Naive B cell (primary cell): ENCODE data around the gene PPOX. TPM values are rescaled to one million over a fixed set of nuclear protein-coding genes. Genes with fewer than 3 reads are reported as not detected.

Experiments
- ATAC-seq, 2 donors: fragments of 150-1000 bp; cut with Tn5 transposase; 2 replicates each; pipeline ENCODE4 v1.10.0; 2021; ENCODE audit warnings: low read depth in 2 of 2, mild to moderate bottlenecking in 2 of 2, moderate library complexity in 2 of 2
- DNase-seq: peaks from one replicate; pipeline ENCODE4 v3.0.0; 2022
- H3K27ac Mint-ChIP-seq, 6 donors: one replicate each; pipeline ENCODE4 v1.8.0; 2020 to 2022; ENCODE audit warnings: mild to moderate bottlenecking in 6 of 6, mixed read lengths in 6 of 6, moderate library complexity in 5 of 6, inconsistent platforms in 2 of 6
- H3K27me3 Mint-ChIP-seq, 3 donors: one replicate each; pipeline ENCODE4 v1.8.0; 2021 to 2022; ENCODE audit warnings: mixed read lengths in 3 of 3, mild to moderate bottlenecking in 1 of 3
- H3K36me3 Mint-ChIP-seq, 2 donors: one replicate each; pipeline ENCODE4 v1.8.0; 2020 to 2022; ENCODE audit warnings: mixed read lengths in 2 of 2, inconsistent platforms in 1 of 2, mild to moderate bottlenecking in 1 of 2
- H3K4me1 Mint-ChIP-seq, 3 donors: one replicate each; pipeline ENCODE4 v1.8.0; 2020 to 2022; ENCODE audit warnings: mixed read lengths in 3 of 3, inconsistent platforms in 1 of 3, mild to moderate bottlenecking in 1 of 3, moderate library complexity in 1 of 3
- H3K4me3 Mint-ChIP-seq, 8 donors: one replicate each; pipeline ENCODE4 v1.8.0; 2020 to 2022; ENCODE audit warnings: mild to moderate bottlenecking in 8 of 8, mixed read lengths in 8 of 8, moderate library complexity in 8 of 8, inconsistent platforms in 2 of 8
- H3K9me3 Mint-ChIP-seq, 7 donors: one replicate each; pipeline ENCODE4 v1.8.0; 2020 to 2022; ENCODE audit warnings: mixed read lengths in 7 of 7, mild to moderate bottlenecking in 5 of 7, inconsistent platforms in 2 of 7, moderate library complexity in 1 of 7
- polyA plus RNA-seq, 6 donors: library from polyadenylated mRNA; unstranded; fragments of 300-500 nt; fragmentation: Illumina TruSeq; gene quantifications; one replicate each; pipeline ENCODE4 v1.2.3, GENCODE V29; 2021; ENCODE audit warnings: low read depth in 6 of 6

The PPOX gene
- polyA plus RNA-seq, 6 donors from 2014 or later, result 12.7 to 20.3 (median 14.0) TPM

DNA sequence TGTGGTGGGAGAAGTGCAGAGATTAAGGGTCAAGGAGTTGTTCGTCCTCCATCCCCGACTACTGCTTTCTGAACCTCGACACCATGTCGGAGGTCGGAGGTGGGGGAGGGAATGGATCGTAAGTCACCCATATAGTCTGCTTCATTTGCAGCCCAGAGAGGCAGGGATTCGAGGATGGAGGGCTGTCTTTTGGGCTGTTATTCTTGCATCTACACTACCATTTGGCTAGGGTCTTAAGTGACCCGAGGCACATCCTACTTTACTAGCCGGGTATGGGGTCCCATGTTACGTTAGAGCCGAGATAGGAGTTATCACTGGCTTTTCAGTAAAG lies 6.3 kb upstream of the PPOX start:
- Mint-ChIP-seq H3K27me3 (no peaks in the 10 kb centered on the region), H3K4me1 (peaks cover 59 to 69% (median 67%) of the 10 kb centered on the region in 3 donors), H3K4me3 (peak overlapping the region; percentile 91 to 99 (median 96)), H3K9me3 (no peaks in the 10 kb centered on the region), H3K27ac (peak overlapping the region in 4 of 6 donors; percentile 39 to 94 (median 44)), H3K36me3 (peaks cover 0 to 27% of the 10 kb centered on the region in 2 donors)
- ATAC-seq, result no peak
- DNase-seq, result no peak

DNA sequence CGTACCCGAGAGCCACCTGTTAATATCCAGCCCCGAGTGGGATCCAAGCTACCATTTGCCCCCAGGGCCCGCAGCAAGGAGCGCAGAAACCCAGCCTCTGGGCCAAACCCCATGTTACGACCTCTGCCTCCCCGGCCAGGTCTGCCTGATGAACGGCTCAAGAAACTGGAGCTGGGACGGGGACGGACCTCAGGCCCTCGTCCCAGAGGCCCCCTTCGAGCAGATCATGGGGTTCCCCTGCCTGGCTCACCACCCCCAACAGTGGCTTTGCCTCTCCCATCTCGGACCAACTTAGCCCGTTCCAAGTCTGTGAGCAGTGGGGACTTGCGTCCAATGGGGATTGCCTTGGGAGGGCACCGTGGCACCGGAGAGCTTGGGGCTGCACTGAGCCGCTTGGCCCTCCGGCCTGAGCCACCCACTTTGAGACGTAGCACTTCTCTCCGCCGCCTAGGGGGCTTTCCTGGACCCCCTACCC lies 5.5 kb upstream of the PPOX start:
- no peak for DNase-seq
- peak overlapping the region in 2 of 6 donors; percentile 34 to 56 for H3K27ac Mint-ChIP-seq
- H3K4me1 Mint-ChIP-seq, result peaks cover 53 to 69% (median 66%) of the 10 kb centered on the region in 3 donors
- no peaks in the 10 kb centered on the region for H3K27me3 Mint-ChIP-seq
- peaks cover 0 to 21% of the 10 kb centered on the region in 2 donors for H3K36me3 Mint-ChIP-seq
- ATAC-seq, result no peak
- H3K4me3 Mint-ChIP-seq, result peak overlapping the region; percentile 65 to 99 (median 96)
- no peaks in the 10 kb centered on the region for H3K9me3 Mint-ChIP-seq

DNA sequence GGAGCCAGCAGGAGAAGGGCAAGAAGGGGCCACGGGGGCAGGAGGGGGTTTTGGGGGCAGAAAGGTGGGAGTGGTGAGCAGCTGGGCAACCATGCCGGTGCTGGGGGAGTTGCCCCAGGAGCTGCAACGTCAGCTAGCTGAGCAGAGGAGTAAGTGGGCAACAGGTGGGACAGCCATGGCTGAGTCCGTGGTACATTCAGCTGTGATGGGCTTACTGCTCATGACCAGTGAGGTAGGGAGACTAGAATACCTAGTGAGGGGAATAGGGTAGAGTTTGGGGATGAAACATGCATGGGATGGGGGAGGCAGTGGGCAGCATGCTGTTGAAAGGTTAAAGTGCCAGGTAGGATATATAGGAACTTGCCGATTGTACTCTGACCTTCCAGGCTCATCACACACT lies 4.6 kb upstream of the PPOX start:
- Mint-ChIP-seq H3K27me3 (no peaks in the 10 kb centered on the region), H3K4me1 (peaks cover 60 to 74% (median 71%) of the 10 kb centered on the region in 3 donors), H3K4me3 (peak overlapping the region in 7 of 8 donors; percentile 29 to 96 (median 50)), H3K9me3 (no peaks in the 10 kb centered on the region), H3K36me3 (peaks cover 0 to 19% of the 10 kb centered on the region in 2 donors), H3K27ac (no peak overlapping the region)
- DNase-seq, result no peak
- ATAC-seq, result no peak

DNA sequence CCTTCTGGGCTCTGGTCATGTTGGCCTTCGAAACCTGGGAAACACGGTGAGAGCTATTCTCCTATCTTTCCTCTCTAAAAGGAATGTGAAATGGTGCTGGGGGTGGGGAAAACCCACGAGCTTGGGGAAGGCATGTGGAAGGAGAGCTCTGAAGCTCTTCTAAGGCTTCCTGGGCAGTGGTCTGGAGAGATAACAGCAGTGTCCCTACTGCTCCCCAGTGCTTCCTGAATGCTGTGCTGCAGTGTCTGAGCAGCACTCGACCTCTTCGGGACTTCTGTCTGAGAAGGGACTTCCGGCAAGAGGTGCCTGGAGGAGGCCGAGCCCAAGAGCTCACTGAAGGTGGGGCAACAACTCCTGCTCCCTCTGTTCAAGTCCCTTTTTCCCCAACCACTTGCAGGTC lies 4.2 kb upstream of the PPOX start:
- Mint-ChIP-seq H3K9me3 (no peaks in the 10 kb centered on the region), H3K4me3 (peak overlapping the region in 6 of 8 donors; percentile 29 to 96 (median 72)), H3K36me3 (peaks cover 0 to 19% of the 10 kb centered on the region in 2 donors), H3K4me1 (peaks cover 64 to 78% (median 75%) of the 10 kb centered on the region in 3 donors), H3K27ac (no peak overlapping the region), H3K27me3 (no peaks in the 10 kb centered on the region)
- no peak for DNase-seq
- ATAC-seq, result no peak

DNA sequence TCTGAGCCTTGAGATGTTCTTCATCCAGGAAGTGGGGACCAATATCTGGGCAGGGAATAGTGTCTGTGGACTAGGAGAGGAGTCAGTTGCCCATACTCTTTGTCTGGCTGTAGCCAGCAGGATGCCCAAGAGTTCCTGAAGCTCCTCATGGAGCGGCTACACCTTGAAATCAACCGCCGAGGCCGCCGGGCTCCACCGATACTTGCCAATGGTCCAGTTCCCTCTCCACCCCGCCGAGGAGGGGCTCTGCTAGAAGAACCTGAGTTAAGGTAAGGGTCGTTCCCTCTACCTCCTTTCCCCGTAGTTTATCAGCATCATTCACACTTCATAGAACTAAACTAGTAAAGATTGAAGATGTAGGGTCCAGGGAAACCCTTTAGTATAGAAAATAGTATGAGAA lies 3.4 kb upstream of the PPOX start:
- Mint-ChIP-seq H3K27me3 (no peaks in the 10 kb centered on the region), H3K9me3 (no peaks in the 10 kb centered on the region), H3K27ac (peak overlapping the region in 3 of 6 donors; percentile 44 to 85 (median 74)), H3K4me1 (peaks cover 68 to 83% (median 82%) of the 10 kb centered on the region in 3 donors), H3K4me3 (peak overlapping the region in 4 of 8 donors; percentile 12 to 65 (median 54)), H3K36me3 (peaks cover 0 to 19% of the 10 kb centered on the region in 2 donors)
- DNase-seq, result no peak
- no peak for ATAC-seq

DNA sequence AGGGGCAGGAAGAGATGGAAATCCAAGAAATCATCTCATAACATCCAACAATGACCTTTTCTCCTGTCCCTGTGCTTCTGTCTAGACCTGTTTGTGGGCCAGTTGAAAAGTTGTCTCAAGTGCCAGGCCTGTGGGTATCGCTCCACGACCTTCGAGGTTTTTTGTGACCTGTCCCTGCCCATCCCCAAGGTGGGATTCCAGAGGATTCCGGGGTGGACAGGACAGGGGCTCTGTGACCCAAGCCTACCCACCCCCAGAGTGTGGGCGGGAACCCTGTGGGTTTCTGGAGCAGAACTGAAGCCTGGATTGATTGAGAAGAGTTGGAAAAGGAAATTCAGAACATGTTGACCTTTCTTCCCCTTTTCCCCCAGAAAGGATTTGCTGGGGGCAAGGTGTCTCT lies 2.4 kb upstream of the PPOX start:
- ATAC-seq (no peak), DNase-seq (no peak)
- H3K4me1 Mint-ChIP-seq, result peaks cover 65 to 86% (median 81%) of the 10 kb centered on the region in 3 donors
- peak overlapping the region in 4 of 6 donors; percentile 13 to 98 (median 90) for H3K27ac Mint-ChIP-seq
- no peaks in the 10 kb centered on the region for H3K27me3 Mint-ChIP-seq
- H3K4me3 Mint-ChIP-seq, result peak overlapping the region in 5 of 8 donors; percentile 2 to 88 (median 69)
- no peaks in the 10 kb centered on the region for H3K9me3 Mint-ChIP-seq
- H3K36me3 Mint-ChIP-seq, result peaks cover 0 to 19% of the 10 kb centered on the region in 2 donors

DNA sequence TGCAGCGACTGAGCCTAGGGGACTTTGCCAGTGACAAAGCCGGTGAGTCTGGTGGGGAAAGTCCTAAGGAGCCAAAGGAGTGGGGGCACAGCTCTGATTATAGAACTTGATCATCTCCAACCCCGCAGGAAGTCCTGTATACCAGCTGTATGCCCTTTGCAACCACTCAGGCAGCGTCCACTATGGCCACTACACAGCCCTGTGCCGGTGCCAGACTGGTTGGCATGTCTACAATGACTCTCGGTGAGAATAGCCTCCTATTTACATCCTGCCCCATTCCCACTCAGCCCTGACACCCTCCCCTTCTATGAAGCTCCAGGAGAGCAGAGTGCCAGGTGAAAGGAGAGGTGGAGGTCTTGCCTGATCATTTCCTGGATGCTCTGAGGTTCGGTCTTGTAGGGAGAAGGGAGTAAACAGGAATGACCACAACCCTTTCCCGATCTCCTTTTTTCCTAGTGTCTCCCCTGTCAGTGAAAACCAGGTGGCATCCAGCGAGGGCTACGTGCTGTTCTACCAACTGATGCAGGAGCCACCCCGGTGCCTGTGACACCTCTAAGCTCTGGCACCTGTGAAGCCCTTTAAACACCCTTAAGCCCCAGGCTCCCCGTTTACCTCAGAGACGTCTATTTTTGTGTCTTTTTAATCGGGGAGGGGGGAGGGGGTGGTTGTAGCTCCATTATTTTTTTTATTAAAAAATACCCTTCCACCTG lies 1.2 kb upstream of the PPOX start:
- Mint-ChIP-seq H3K27me3 (no peaks in the 10 kb centered on the region), H3K9me3 (no peaks in the 10 kb centered on the region), H3K4me3 (peak overlapping the region in 6 of 8 donors; percentile 60 to 96 (median 81)), H3K4me1 (peaks cover 60 to 78% (median 68%) of the 10 kb centered on the region in 3 donors), H3K36me3 (peaks cover 0 to 12% of the 10 kb centered on the region in 2 donors), H3K27ac (peak overlapping the region; percentile 92 to 99 (median 98))
- ATAC-seq (no peak), DNase-seq (no peak)

DNA sequence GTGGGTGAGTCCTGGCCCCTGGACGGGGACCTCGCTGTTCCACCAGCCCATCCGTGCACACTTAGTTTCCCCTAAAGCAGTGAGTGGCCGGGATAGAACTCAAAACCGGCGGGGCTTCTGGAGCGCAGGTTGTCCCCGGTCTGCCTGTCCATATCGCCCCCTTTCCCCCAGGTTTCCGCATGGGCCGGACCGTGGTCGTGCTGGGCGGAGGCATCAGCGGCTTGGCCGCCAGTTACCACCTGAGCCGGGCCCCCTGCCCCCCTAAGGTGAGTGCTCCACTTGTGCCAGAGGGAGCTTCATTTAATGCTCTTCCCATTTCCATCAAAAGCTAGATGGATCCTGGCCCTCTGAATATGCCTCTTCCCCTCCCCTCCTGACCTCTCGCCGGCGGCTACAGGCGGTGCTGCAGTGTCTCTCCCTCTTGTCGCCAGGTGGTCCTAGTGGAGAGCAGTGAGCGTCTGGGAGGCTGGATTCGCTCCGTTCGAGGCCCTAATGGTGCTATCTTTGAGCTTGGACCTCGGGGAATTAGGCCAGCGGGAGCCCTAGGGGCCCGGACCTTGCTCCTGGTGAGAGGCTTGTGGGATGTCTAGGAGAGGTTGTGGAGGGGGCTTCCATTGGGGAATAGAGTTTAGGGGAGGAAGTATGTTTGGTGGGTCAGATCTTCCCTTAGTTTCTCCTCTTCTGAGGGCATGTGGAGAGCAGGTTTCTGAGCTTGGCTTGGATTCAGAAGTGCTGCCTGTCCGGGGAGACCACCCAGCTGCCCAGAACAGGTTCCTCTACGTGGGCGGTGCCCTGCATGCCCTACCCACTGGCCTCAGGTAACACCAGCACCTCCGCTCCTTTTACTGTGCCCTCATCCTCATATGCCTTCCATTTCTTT lies 683 bp downstream of the PPOX start:
- H3K4me1 Mint-ChIP-seq, result peaks cover 48 to 60% (median 50%) of the 10 kb centered on the region in 3 donors
- H3K27me3 Mint-ChIP-seq, result no peaks in the 10 kb centered on the region
- no peaks in the 10 kb centered on the region for H3K9me3 Mint-ChIP-seq
- peak overlapping the region; percentile 92 to 99 (median 98) for H3K27ac Mint-ChIP-seq
- peak overlapping the region; percentile 74 to 96 (median 96) for H3K4me3 Mint-ChIP-seq
- ATAC-seq (no peak), DNase-seq (no peak)
- H3K36me3 Mint-ChIP-seq, result peaks cover under 1 to 25% of the 10 kb centered on the region in 2 donors

DNA sequence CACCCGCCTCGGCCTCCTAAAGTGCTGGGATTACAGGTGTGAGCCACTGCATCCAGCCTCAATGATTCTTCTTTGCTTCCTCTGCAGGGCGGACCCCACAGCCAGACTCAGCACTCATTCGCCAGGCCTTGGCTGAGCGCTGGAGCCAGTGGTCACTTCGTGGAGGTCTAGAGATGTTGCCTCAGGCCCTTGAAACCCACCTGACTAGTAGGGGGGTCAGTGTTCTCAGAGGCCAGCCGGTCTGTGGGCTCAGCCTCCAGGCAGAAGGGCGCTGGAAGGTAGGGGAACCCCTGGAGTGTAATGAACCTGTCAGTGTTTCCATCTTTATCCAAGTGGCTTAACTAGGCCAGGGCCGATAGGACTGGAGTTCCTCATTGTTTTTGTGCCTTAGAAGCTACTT lies 2.7 kb downstream of the PPOX start:
- no peaks in the 10 kb centered on the region for H3K27me3 Mint-ChIP-seq
- no peak for ATAC-seq
- H3K36me3 Mint-ChIP-seq, result peaks cover 7 to 22% of the 10 kb centered on the region in 2 donors
- H3K4me3 Mint-ChIP-seq, result peak overlapping the region in 5 of 8 donors; percentile 47 to 88 (median 76)
- no peak for DNase-seq
- peaks cover 33 to 55% (median 48%) of the 10 kb centered on the region in 3 donors for H3K4me1 Mint-ChIP-seq
- H3K27ac Mint-ChIP-seq, result peak overlapping the region in 2 of 6 donors; percentile 34 to 78
- no peaks in the 10 kb centered on the region for H3K9me3 Mint-ChIP-seq

DNA sequence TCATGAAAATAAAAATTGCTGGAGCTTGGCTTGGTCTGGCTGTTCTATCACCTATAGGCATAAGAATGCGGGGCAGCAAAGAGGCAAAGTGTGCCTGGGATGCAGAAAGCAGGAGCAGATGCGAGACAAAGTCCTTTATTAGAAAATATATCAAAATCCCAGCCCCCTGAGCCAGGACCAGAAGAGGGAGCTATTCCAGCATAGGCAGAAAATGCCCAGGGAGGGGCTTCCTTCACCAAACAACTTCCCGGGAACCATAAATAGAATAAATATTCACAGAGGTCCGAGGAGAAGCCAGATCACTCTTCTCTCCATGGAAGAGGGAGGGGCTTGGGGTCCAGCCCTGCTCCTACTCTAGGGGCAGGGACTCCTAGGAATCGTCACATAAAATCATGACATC lies 5.0 kb downstream of the PPOX start:
- H3K36me3 Mint-ChIP-seq, result peaks cover 12 to 30% of the 10 kb centered on the region in 2 donors
- H3K4me1 Mint-ChIP-seq, result peaks cover 44 to 57% (median 52%) of the 10 kb centered on the region in 3 donors
- no peaks in the 10 kb centered on the region for H3K27me3 Mint-ChIP-seq

DNA sequence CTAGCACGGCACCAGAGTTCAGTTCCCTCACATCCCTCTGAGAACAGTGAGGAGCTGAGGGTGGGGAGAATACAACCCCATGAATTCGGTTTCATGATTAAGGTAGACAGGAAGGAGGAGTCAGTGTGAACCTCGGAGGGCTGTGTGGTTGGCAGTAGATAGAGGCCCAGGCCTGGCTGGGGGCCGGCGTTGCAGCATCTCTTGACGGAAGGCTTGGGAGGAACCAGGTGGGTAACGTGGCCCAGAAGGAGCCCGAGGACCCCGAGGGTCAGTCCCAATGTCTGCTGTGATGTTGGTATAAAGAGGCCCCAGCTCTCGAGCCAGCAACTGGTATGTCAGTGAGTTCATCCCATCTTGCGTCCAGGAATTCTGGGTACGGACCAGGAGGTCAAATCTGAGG lies 5.5 kb downstream of the PPOX start:
- peaks cover 12 to 30% of the 10 kb centered on the region in 2 donors for H3K36me3 Mint-ChIP-seq
- DNase-seq (no peak), ATAC-seq (no peak)
- peaks cover 45 to 61% (median 52%) of the 10 kb centered on the region in 3 donors for H3K4me1 Mint-ChIP-seq
- H3K4me3 Mint-ChIP-seq, result peak overlapping the region in 1 of 8 donors; percentile 56
- no peak overlapping the region for H3K27ac Mint-ChIP-seq
- H3K27me3 Mint-ChIP-seq, result no peaks in the 10 kb centered on the region
- H3K9me3 Mint-ChIP-seq, result no peaks in the 10 kb centered on the region

More for the DNA sequence above, 5.0 kb downstream of the PPOX start:
- H3K27ac Mint-ChIP-seq, result peak overlapping the region in 2 of 6 donors; percentile 36
- peak overlapping the region in 2 of 8 donors; percentile 2 to 56 for H3K4me3 Mint-ChIP-seq
- no peaks in the 10 kb centered on the region for H3K9me3 Mint-ChIP-seq
- ATAC-seq (no peak), DNase-seq (no peak)

DNA sequence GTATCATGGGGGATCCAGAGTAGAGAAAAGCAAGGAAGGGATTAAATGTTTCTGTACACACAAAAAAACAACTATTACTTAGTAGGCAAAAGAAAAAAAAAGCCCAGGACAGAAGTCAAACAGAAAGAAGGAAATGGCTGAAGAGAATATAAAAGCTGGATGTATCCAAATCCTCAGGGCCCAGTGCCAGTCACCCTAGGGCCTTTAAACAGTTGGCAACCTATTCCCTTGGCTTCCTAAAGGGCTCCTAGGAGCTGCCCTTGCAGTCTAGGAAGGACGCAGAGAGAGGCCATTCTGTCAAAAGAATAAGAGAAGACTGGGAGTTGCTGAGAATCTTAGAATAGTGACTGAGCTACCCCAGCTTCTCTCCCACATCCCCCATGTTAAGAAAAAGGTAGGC lies 6.1 kb downstream of the PPOX start:
- no peak for ATAC-seq
- Mint-ChIP-seq H3K36me3 (peaks cover 12 to 30% of the 10 kb centered on the region in 2 donors), H3K4me3 (peak overlapping the region in 2 of 8 donors; percentile 56 to 79)

DNA sequence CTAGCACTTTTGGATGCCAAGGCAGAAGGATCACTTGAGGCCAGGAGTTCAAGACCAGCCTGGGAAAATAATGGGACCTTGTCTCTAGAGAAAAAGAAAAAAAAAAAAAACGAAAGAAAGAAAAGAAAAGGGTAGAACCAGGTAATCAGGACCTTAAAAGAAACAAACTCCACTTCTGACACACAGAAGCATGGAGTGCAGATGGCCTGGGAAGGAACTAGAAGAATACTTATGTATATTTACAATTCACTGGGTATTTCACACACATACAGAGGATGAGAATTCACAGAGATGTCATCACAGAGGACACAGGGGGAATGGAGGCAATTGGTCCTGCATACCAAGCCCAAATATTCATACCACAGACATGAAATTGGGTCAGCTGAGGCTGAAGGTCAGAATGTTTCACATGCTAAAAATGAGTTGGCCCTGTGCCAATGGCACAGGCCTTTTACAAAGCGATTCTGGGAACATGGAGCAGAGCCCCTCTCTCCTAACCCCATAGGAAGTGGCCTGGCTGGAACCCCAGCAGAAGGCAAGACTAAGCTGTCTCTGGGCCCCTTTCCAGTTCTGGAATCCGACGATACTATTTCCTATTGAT lies 6.7 kb downstream of the PPOX start:
- H3K36me3 Mint-ChIP-seq, result peaks cover 12 to 30% of the 10 kb centered on the region in 2 donors

More for the DNA sequence above, 6.1 kb downstream of the PPOX start:
- Mint-ChIP-seq H3K27ac (peak overlapping the region in 2 of 6 donors; percentile 49 to 95), H3K9me3 (no peaks in the 10 kb centered on the region), H3K4me1 (peaks cover 43 to 59% (median 52%) of the 10 kb centered on the region in 3 donors), H3K27me3 (no peaks in the 10 kb centered on the region)
- DNase-seq, result no peak

More for the DNA sequence above, 6.7 kb downstream of the PPOX start:
- Mint-ChIP-seq H3K9me3 (no peaks in the 10 kb centered on the region), H3K4me3 (peak overlapping the region in 1 of 8 donors; percentile 92), H3K27ac (peak overlapping the region in 1 of 6 donors; percentile 24), H3K4me1 (peaks cover 46 to 59% (median 52%) of the 10 kb centered on the region in 3 donors), H3K27me3 (no peaks in the 10 kb centered on the region)
- DNase-seq (no peak), ATAC-seq (no peak)
